CD14-positive monocyte (primary cell): ENCODE data around the gene MRPL41. TPM values are rescaled to one million over a fixed set of nuclear protein-coding genes. Genes with fewer than 3 reads are reported as not detected.
"Not testable (repeated sequence)": the region's sequence is repeated elsewhere in the genome, so short reads cannot be mapped to it uniquely, and the experiment has no call there.

Source experiments
- DNase-seq, 3 donors: peaks; one replicate each; pipeline ENCODE4 v3.0.0-alpha.2; 2011 to 2022
- H2AFZ ChIP-seq: 2 replicates; pipeline ENCODE4 v1.6.0; 2012; ENCODE audit warnings: mild to moderate bottlenecking, low read depth, low read length, inconsistent platforms; ENCODE audit not compliant: insufficient read depth, poor library complexity, severe bottlenecking
- H3K27ac ChIP-seq, 2 donors: 1 replicate in 1 of 2; 2 replicates in 1 of 2; pipeline ENCODE4 v1.5.1; 2012 to 2013; ENCODE audit warnings: low read length in 2 of 2, control low read depth in 1 of 2, inconsistent platforms in 1 of 2, low read depth in 1 of 2, mild to moderate bottlenecking in 1 of 2
- H3K27me3 ChIP-seq, 2 donors: one replicate each; pipeline versions ENCODE4 v1.6.0 to v1.6.1; 2011 to 2013; ENCODE audit warnings: low read length in 2 of 2; ENCODE audit not compliant: control insufficient read depth in 2 of 2, insufficient read depth in 2 of 2
- H3K36me3 ChIP-seq, 2 donors: replicated peaks in 1 of 2; 1 replicate in 1 of 2; 2 replicates in 1 of 2; pipeline versions ENCODE4 v1.5.1 to v1.6.1; 2012 to 2013; ENCODE audit warnings: low read length in 2 of 2, control low read depth in 1 of 2, inconsistent platforms in 1 of 2, mild to moderate bottlenecking in 1 of 2; ENCODE audit not compliant: insufficient read depth in 2 of 2, control insufficient read depth in 1 of 2
- H3K4me1 ChIP-seq, 2 donors: 1 replicate in 1 of 2; 2 replicates in 1 of 2; pipeline versions ENCODE4 v1.5.1 to v1.6.1; 2012 to 2013; ENCODE audit warnings: low read length in 2 of 2, control low read depth in 1 of 2, inconsistent platforms in 1 of 2, mild to moderate bottlenecking in 1 of 2, moderate library complexity in 1 of 2; ENCODE audit not compliant: insufficient read depth in 2 of 2, control insufficient read depth in 1 of 2
- H3K4me2 ChIP-seq: replicated peaks from 2 replicates; pipeline ENCODE3; 2012; ENCODE audit warnings: low read length, moderate library complexity, mild to moderate bottlenecking; ENCODE audit not compliant: poor library complexity, severe bottlenecking; ENCODE audit errors: extremely low read depth
- H3K4me3 ChIP-seq, 3 experiments: fragments of 200-600 bp in 1 of 3; sonication (generic) in 1 of 3; replicated peaks in 1 of 3; 1 replicate in 2 of 3; 2 replicates in 1 of 3; pipeline ENCODE4 v1.5.1; 2011 to 2013; ENCODE audit warnings: low read length in 3 of 3, mild to moderate bottlenecking in 3 of 3, control low read depth in 2 of 3, low read depth in 2 of 3, inconsistent platforms in 1 of 3, moderate library complexity in 1 of 3
- H3K79me2 ChIP-seq: 2 replicates; pipeline ENCODE4 v1.6.0; 2012; ENCODE audit warnings: mild to moderate bottlenecking, control low read depth, inconsistent platforms, low read length, moderate library complexity; ENCODE audit not compliant: insufficient read depth
- H3K9ac ChIP-seq: 2 replicates; pipeline ENCODE4 v1.6.0; 2017; ENCODE audit warnings: low read length, mild to moderate bottlenecking; ENCODE audit not compliant: insufficient read depth, poor library complexity, severe bottlenecking
- H3K9me3 ChIP-seq, 2 donors: replicated peaks in 1 of 2; 1 replicate in 1 of 2; 2 replicates in 1 of 2; pipeline versions ENCODE4 v1.5.1 to v1.6.1; 2012 to 2013; ENCODE audit warnings: low read length in 2 of 2, control low read depth in 1 of 2; ENCODE audit not compliant: control insufficient read depth in 1 of 2, insufficient read depth in 1 of 2
- H4K20me1 ChIP-seq: 2 replicates; pipeline ENCODE4 v1.6.0; 2012; ENCODE audit warnings: mild to moderate bottlenecking, low read length, control low read depth, moderate library complexity; ENCODE audit not compliant: insufficient read depth
- H3K27ac Mint-ChIP-seq, 7 donors: one replicate each; pipeline ENCODE4 v1.8.0; 2020; ENCODE audit warnings: mild to moderate bottlenecking in 7 of 7, mixed read lengths in 7 of 7, moderate library complexity in 6 of 7, inconsistent platforms in 2 of 7
- H3K27me3 Mint-ChIP-seq, 3 donors: one replicate each; pipeline ENCODE4 v1.8.0; 2021 to 2022; ENCODE audit warnings: low read depth in 3 of 3, mild to moderate bottlenecking in 3 of 3, mixed read lengths in 3 of 3, moderate library complexity in 3 of 3, inconsistent platforms in 1 of 3
- H3K36me3 Mint-ChIP-seq, 2 donors: one replicate each; pipeline ENCODE4 v1.8.0; 2020; ENCODE audit warnings: mixed read lengths in 2 of 2, inconsistent platforms in 1 of 2, mild to moderate bottlenecking in 1 of 2
- H3K4me1 Mint-ChIP-seq: one replicate; pipeline ENCODE4 v1.8.0; 2020; ENCODE audit warnings: mild to moderate bottlenecking, mixed read lengths
- H3K4me3 Mint-ChIP-seq, 2 donors: one replicate each; pipeline ENCODE4 v1.8.0; 2020; ENCODE audit warnings: mild to moderate bottlenecking in 2 of 2, mixed read lengths in 2 of 2, moderate library complexity in 1 of 2
- H3K9me3 Mint-ChIP-seq, 7 donors: one replicate each; pipeline ENCODE4 v1.8.0; 2020 to 2022; ENCODE audit warnings: mixed read lengths in 7 of 7, mild to moderate bottlenecking in 6 of 7, moderate library complexity in 6 of 7, inconsistent platforms in 2 of 7
- CTCF ChIP-seq: fragments of 200-600 bp; IDR thresholded peaks from one replicate; pipeline ENCODE4 v1.8.0; 2022; ENCODE audit warnings: antibody characterized with exemption, mild to moderate bottlenecking
- WGBS: methylation state at CpG from one replicate; pipeline ENCODE4 v1.1.5; 2013; ENCODE audit warnings: missing lambda C conversion rate; ENCODE audit not compliant: insufficient coverage; 5-methylcytosine and 5-hydroxymethylcytosine counted together
- intact Hi-C, 2 donors: fragments of 100-400 bp; cut with micrococcal nuclease; formaldehyde crosslinking; loops; one replicate each; pipeline versions ENCODE4 v1.15.0 to v1.15.1; 2023
- polyA plus RNA-seq, 3 donors: library from polyadenylated mRNA; depleted of rRNA in 1 of 3; unstranded in 2 of 3; stranded (reverse) in 1 of 3; fragments of 300-500 nt in 2 of 3; fragments of >200 nt in 1 of 3; fragmentation: Illumina TruSeq in 2 of 3; gene quantifications; 1 replicate in 2 of 3; 2 replicates in 1 of 3; pipeline ENCODE4 v1.2.3, GENCODE V29; 2012 to 2021

The MRPL41 gene
- polyA plus RNA-seq, 3 donors = 17.3 to 49.4 (median 33.2) TPM

GRCh38 chr9:137534256-137535119 is 17.2 kb upstream of the MRPL41 start:
- Histone ChIP-seq H3K27ac (no peak overlapping the region), H2AFZ (peak overlapping the region; percentile 43), H3K9me3 (no peaks in the 10 kb centered on the region), H3K4me3 (no peak overlapping the region), H3K4me1 (no peaks in the 10 kb centered on the region), H4K20me1 (no peaks in the 10 kb centered on the region), H3K9ac (no peak overlapping the region), H3K4me2 (no peak overlapping the region), H3K27me3 (no peaks in the 10 kb centered on the region), H3K36me3 (no peaks in the 10 kb centered on the region), H3K79me2 (no peaks in the 10 kb centered on the region)
- H3K9me3 Mint-ChIP-seq = peaks cover 0 to 2% (median 0%) of the 10 kb centered on the region in 7 donors
- no peaks in the 10 kb centered on the region for H3K27me3 Mint-ChIP-seq
- peak; percentile 72 for TF ChIP-seq CTCF
- peaks cover 20% of the 10 kb centered on the region for H3K4me1 Mint-ChIP-seq
- H3K36me3 Mint-ChIP-seq = no peaks in the 10 kb centered on the region
- peak in 2 of 3 donors; percentile 36 to 37 for DNase-seq
- intact Hi-C loops = no loop called here
- no peak overlapping the region for H3K4me3 Mint-ChIP-seq
- WGBS = 91% methylated on average over 12 of the region's 19 CpGs
- peak overlapping the region in 2 of 7 donors; percentile 66 to 69 for H3K27ac Mint-ChIP-seq

- Histone ChIP-seq H3K4me2 (no peak overlapping the region), H3K9me3 (no peaks in the 10 kb centered on the region), H3K4me1 (no peaks in the 10 kb centered on the region), H3K4me3 (no peak overlapping the region), H3K79me2 (no peaks in the 10 kb centered on the region), H4K20me1 (no peaks in the 10 kb centered on the region), H3K9ac (no peak overlapping the region), H3K27ac (no peak overlapping the region), H2AFZ (peak overlapping the region; percentile 43), H3K36me3 (no peaks in the 10 kb centered on the region), H3K27me3 (no peaks in the 10 kb centered on the region)
- Mint-ChIP-seq H3K27me3 (no peaks in the 10 kb centered on the region), H3K27ac (peak overlapping the region in 1 of 7 donors; percentile 69), H3K36me3 (no peaks in the 10 kb centered on the region), H3K4me3 (no peak overlapping the region), H3K4me1 (peaks cover 20% of the 10 kb centered on the region), H3K9me3 (peaks cover 0 to 2% (median 0%) of the 10 kb centered on the region in 7 donors)
- intact Hi-C loops = no loop called here
- no peak for TF ChIP-seq CTCF
- DNase-seq = no peak
These were observed 16.6 kb upstream of the MRPL41 start for GRCh38 chr9:137535120-137535428.

- intact Hi-C loops, H4K20me1 ChIP-seq, H3K9me3 ChIP-seq, H3K4me3 Mint-ChIP-seq, H3K79me2 ChIP-seq, H3K27me3 Mint-ChIP-seq, H3K36me3 ChIP-seq, H3K9me3 Mint-ChIP-seq, H3K27ac Mint-ChIP-seq, H3K4me2 ChIP-seq, H3K36me3 Mint-ChIP-seq, H3K4me1 ChIP-seq, H3K27ac ChIP-seq, H3K9ac ChIP-seq, H3K27me3 ChIP-seq, H3K4me3 ChIP-seq, DNase-seq: not testable (repeated sequence)
- H2AFZ ChIP-seq = peak overlapping the region; percentile 53
- WGBS = 26% methylated on average over 12 of the region's 16 CpGs
- H3K4me1 Mint-ChIP-seq = peaks cover 18% of the 10 kb centered on the region
These were observed 15.0 kb upstream of the MRPL41 start for GRCh38 chr9:137536594-137537131.
